ENCODE measurements around the gene RFC4. TPM values are rescaled to one million over a fixed set of nuclear protein-coding genes. Genes with fewer than 3 reads are reported as not detected.

Gene RFC4
- total RNA-seq, 2 donors from 2014 or later = 13.4 to 40.4 TPM

- no peaks in the 10 kb centered on the region for H3K9me3 ChIP-seq
- no peak for DNase-seq
- no peak overlapping the region for H3K9ac ChIP-seq (ENCODE audit: low read depth in 2 of 2, low read length in 2 of 2)
- H3K4me1 ChIP-seq = no peaks in the 10 kb centered on the region
- TF ChIP-seq, protein P1, sequence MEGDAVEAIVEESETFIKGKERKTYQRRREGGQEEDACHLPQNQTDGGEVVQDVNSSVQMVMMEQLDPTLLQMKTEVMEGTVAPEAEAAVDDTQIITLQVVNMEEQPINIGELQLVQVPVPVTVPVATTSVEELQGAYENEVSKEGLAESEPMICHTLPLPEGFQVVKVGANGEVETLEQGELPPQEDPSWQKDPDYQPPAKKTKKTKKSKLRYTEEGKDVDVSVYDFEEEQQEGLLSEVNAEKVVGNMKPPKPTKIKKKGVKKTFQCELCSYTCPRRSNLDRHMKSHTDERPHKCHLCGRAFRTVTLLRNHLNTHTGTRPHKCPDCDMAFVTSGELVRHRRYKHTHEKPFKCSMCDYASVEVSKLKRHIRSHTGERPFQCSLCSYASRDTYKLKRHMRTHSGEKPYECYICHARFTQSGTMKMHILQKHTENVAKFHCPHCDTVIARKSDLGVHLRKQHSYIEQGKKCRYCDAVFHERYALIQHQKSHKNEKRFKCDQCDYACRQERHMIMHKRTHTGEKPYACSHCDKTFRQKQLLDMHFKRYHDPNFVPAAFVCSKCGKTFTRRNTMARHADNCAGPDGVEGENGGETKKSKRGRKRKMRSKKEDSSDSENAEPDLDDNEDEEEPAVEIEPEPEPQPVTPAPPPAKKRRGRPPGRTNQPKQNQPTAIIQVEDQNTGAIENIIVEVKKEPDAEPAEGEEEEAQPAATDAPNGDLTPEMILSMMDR (IDR thresholded peaks at IDR 0.05) = no peak
- intact Hi-C loops (cut with DNase I) = no loop called here
- H3K4me3 ChIP-seq = no peak overlapping the region
- no peak overlapping the region for H3K27ac ChIP-seq
- H3K27me3 ChIP-seq = peaks cover 26% of the 10 kb centered on the region
- H3K36me3 ChIP-seq = no peaks in the 10 kb centered on the region
Measured at GRCh38 chr3:186828340-186828739, 22.1 kb upstream of the RFC4 start.

DNA sequence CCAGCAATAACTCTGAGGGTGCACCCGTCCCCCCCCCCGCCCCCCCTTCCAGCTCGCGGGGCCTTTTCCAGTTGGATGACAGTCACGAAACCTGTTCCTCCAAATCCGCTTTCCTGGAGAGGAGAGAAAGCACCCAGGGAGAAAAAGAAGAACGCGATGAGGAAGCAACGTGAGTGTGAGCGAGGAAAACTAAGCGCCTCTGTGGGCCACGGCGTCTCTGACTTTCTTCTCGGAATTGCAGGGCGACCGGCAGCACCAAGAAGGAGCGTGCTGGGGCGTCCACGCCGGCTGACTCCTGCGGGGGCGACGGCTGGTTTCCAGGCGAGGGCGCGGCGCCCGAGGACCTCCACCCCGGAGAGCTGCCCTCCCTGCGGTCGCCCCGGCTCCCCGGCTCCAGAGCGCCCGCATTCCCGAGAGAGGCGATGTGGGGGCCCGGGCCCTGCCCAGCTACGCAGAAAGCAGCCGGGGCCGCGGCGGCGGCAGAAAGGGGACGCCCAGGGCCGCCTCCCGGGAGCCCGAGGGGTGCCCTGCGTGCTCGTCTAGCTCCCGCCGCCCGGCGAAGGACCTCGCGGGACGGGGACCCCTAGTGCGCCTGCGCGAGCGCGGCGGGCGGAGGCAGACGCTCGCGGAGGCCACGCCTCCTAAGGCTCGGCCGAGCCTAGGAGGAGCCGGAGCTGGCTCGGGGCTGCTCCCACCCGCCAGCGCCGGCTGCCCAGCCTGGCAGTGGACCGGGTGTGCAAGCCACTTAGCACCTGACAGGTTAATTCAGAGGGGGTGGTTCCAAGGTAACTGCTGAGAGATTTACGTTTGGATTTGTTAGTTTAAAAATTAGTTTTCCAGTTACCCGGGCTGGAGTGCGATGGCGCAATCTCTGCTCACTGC, 20.9 kb upstream of the RFC4 start:
- peak; percentile 78 for DNase-seq
- TF ChIP-seq, protein P1 (IDR thresholded peaks at IDR 0.05) = no peak
- Histone ChIP-seq H3K9me3 (no peaks in the 10 kb centered on the region), H3K4me1 (no peaks in the 10 kb centered on the region), H3K36me3 (no peaks in the 10 kb centered on the region), H3K27me3 (peaks cover 26% of the 10 kb centered on the region), H3K27ac (no peak overlapping the region), H3K9ac (ENCODE audit: low read depth in 2 of 2, low read length in 2 of 2) (peak overlapping the region; percentile 46 to 81), H3K4me3 (peak overlapping the region; percentile 56)
- intact Hi-C loops (cut with DNase I) = no loop called here

DNA sequence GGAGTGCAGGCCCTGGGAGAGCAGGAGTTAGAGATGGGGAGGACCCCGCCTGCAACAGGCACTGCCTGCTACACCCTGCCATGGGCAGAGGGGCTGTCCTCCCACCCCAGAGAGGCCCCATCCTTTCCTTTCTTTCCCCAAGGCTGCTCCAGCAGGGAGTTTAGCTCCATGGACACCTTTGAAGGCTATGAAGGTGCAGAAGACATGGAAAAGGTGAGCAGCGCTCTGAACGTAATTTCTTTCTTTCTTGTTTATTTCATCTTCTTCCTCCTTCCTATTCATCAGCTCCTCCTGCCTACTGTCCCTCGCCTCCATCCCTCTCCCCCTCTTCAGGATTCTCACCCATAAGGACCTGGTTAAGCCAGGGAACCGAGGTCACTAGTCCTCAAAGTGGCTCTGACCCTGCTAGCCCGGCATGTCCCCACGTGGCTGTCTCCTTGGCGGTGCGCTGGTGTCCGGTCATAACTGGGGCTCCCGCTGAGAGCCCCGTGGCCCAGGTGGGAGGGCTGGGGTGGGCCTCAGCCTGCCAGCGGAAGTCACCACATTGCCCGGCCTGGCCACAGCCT, 20.2 kb upstream of the RFC4 start:
- H3K9ac ChIP-seq (ENCODE audit: low read depth in 2 of 2, low read length in 2 of 2) = peak overlapping the region in 1 of 2 donors; percentile 81
- H3K27me3 ChIP-seq = peaks cover 26% of the 10 kb centered on the region
- DNase-seq = peak; percentile 32
- H3K4me3 ChIP-seq = peak overlapping the region; percentile 56
- H3K4me1 ChIP-seq = no peaks in the 10 kb centered on the region
- no peaks in the 10 kb centered on the region for H3K36me3 ChIP-seq
- intact Hi-C loops (cut with DNase I) = no loop called here
- TF ChIP-seq, protein P1 (IDR thresholded peaks at IDR 0.05) = no peak
- no peak overlapping the region for H3K27ac ChIP-seq
- no peaks in the 10 kb centered on the region for H3K9me3 ChIP-seq

- TF ChIP-seq, protein P1 (IDR thresholded peaks at IDR 0.05) = no peak
Measured at GRCh38 chr3:186825872-186826409, 19.7 kb upstream of the RFC4 start.

DNA sequence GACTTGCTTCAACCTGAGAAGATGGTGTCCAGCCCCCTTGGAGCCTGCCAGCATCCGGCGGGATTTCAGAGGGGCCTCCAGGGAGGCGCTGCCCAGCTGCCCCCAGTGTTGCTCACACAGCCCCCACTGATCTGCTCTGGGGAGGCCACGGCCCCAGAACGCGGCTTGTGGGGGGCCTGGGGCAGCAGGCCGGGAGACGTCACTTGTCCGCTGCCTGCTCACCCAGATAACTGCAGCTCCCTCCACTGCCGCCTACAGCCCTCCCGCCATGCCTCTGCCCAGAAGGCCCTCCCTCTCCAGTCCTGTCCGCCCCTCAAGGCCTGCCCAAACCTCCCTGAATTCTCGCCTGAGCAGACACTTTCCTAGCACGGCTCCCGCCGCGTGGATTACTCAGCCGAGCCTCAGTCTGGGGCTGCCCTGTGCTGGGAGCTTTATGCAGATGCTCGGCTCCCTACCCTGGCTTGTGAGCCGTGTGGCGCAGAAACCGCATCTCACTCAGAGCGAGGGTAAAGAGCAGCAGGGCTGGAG, 19.1 kb upstream of the RFC4 start:
- H3K9me3 ChIP-seq = no peaks in the 10 kb centered on the region
- TF ChIP-seq, protein P1 (IDR thresholded peaks at IDR 0.05) = no peak
- peaks cover 26% of the 10 kb centered on the region for H3K27me3 ChIP-seq
- H3K36me3 ChIP-seq = no peaks in the 10 kb centered on the region
- no peak overlapping the region for H3K4me3 ChIP-seq
- no peak overlapping the region for H3K27ac ChIP-seq
- DNase-seq = no peak
- no peak overlapping the region for H3K9ac ChIP-seq (ENCODE audit: low read depth in 2 of 2, low read length in 2 of 2)
- intact Hi-C loops (cut with DNase I) = no loop called here
- H3K4me1 ChIP-seq = no peaks in the 10 kb centered on the region

More at GRCh38 chr3:186825872-186826409, 19.7 kb upstream of the RFC4 start:
- no peak overlapping the region for H3K9ac ChIP-seq (ENCODE audit: low read depth in 2 of 2, low read length in 2 of 2)
- no peak for DNase-seq
- no peaks in the 10 kb centered on the region for H3K9me3 ChIP-seq
- H3K4me1 ChIP-seq = no peaks in the 10 kb centered on the region
- intact Hi-C loops (cut with DNase I) = no loop called here
- H3K27me3 ChIP-seq = peaks cover 26% of the 10 kb centered on the region
- no peak overlapping the region for H3K27ac ChIP-seq
- no peak overlapping the region for H3K4me3 ChIP-seq
- no peaks in the 10 kb centered on the region for H3K36me3 ChIP-seq

Measured in colonic mucosa (tissue), 4 donors.